ENCODE data around the gene TTN. TPM values are rescaled to one million over a fixed set of nuclear protein-coding genes. Genes with fewer than 3 reads are reported as not detected.

TTN gene
- total RNA-seq, 1 donor from 2014 or later = 1.5 TPM

DNA sequence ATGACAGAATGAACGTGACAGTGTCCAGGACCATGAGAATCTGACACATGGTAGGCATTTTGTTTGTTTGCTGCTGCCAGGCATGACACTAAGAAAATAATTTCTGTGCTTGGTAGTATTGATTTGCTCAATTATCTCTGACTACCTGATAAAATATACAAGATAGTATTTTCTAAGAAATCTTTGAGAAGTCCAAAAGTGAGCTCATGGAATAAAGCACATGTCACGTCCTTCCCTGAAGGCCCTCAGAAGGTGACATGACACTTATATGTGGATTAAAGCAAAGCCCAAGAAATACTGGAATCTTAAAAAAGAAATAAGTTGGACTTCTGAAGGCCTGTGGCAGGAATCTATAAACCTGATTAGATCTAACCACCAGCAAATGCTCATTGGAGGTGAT lies 3.8 kb upstream of the TTN start:
- no peak for ATAC-seq

GRCh38 chr2:178810422-178810821 lies 3.2 kb upstream of the TTN start:
- no peak for ATAC-seq

- ATAC-seq = no peak
Observed at GRCh38 chr2:178806543-178806942, 680 bp downstream of the TTN start.

DNA sequence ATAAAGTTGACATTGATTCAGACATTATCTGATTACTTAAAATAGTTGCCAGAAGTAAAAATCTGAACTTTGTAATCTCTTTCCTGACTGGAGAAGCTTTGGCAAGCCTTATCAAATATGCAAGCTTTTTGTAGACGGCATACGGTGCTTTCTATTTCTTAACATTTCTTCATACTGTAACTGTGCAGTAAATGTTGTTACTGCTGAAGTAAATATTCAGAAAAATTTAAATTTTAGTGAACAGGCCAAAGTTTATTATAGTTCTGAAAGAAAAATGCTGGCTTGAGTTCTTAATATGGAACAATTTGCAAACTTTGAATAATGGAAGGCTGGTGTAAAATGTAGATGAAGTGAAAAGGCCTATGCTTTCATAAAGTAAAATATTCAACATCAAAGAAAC lies 1.8 kb downstream of the TTN start:
- ATAC-seq = no peak

- no peak for ATAC-seq
Observed at GRCh38 chr2:178804791-178805190, 2.4 kb downstream of the TTN start.

DNA sequence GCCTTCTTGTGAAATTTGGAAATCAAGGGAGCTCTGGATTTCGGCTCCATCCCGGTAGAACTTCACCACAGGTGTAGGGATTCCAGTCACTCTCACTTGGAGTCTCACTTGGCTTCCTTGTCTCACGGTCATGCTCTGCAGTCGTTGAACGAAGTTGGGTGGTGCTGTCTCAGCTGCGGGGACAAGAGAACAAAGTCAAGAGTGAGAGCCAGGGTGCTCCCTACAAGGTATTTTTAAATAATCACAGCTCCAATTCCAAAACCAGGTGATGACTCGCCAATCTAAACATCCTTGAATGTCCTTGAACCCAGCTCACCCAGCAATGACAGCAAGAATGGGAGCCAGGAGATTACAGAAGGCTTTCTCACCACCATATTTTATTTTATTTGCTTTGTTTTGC lies 6.7 kb downstream of the TTN start:
- ATAC-seq = no peak

GRCh38 chr2:178799305-178799704 lies 7.9 kb downstream of the TTN start:
- no peak for ATAC-seq

GRCh38 chr2:178796079-178796677 lies 11.0 kb downstream of the TTN start:
- ATAC-seq = no peak

DNA sequence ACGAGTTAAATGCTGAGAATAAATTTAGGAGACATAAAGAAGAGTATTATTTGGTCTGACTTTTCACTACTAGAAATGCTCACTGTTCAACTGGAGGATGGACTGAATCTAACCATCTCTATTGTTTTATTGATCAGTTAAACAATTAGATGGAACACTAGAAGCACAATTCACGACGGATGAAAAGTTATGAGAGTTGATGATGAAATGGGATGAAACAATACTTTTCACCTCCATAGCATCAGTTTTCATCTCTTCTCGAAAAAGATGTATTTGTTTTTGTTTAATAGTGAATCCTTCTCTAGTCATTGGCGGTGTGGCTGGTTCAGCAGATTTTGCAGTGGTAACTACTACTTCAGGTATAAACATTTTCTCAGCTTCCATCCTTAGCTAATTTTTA lies 19.3 kb downstream of the TTN start:
- ATAC-seq = no peak

GRCh38 chr2:178787155-178787554 lies 20.1 kb downstream of the TTN start:
- ATAC-seq = no peak

DNA sequence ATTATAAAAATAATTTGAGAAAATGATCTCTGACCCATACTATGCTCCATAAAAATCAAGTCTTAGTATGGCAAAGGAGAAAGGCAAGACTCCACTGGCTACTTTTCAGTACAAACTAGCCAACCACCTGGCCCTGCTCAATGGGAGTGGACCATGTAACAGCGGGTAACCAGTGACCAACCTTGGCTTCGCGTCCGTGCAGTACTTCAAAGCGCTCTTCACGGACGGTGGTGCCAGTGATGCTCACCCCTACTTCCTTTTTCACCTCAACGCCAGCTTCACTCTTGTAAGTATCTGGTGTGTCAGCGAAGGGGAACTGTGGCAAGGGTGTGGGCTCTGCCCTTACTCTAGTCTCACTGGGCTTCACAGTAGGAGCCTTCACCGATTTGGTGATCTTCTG lies 23.3 kb downstream of the TTN start:
- no peak for ATAC-seq

DNA sequence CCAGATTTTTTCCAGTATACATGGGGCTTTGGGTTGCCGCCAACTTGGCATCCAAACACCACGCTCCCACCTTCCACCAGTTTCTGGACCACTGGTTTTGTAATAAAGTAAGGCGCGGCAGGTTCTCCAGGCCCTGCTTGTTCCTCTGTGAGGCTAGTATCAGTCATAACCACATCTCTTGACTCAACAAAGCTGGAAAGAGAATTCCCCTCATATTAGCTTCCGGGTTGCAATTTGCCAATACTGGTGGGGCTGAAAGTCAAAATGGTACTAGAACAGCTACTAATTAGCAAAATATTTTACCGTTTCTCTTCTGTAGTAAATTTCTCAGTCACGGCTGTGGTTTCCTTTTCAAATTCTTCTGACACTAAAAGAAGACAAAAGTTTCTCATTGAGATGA lies 25.0 kb downstream of the TTN start:
- ATAC-seq = no peak

DNA sequence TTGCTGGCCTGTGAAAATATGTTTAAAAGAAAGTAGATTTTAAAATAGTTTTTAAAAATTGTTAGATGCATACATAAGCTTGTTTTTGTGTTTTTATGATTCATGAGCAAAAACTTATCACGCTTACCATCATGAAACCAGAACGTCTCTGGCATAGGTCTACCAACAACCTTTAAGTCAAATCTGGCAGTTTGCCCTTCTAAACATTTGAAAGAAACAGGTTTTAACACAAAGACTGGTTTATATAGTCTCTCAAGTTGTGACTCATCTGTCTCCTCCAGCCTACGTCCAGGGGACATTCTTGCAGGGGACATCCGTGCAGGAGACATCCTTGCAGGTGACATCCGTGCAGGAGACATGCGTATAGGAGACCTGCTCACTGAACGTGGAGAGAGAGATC lies 29.6 kb downstream of the TTN start:
- ATAC-seq = no peak

DNA sequence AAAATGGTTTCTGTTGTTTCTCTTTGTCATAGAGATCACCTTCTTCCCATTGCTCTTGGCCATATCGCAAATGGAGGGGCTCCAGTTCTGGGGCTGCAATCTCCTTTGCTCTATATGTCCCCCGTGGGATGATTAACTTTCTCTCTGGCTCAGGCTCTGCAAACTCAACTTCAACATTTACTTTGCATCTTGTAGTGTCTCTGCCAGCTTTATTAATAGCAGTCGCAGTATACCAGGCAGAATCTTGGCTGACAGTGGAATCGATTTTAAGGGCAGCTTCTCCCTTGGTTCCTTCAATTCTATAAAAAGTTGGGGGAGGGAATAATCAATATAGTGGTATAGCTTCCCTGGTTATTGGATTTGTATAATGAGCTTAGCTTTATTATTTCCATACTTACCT lies 30.5 kb downstream of the TTN start:
- no peak for ATAC-seq

- ATAC-seq = no peak
Observed at GRCh38 chr2:178775975-178776374, 31.2 kb downstream of the TTN start.

DNA sequence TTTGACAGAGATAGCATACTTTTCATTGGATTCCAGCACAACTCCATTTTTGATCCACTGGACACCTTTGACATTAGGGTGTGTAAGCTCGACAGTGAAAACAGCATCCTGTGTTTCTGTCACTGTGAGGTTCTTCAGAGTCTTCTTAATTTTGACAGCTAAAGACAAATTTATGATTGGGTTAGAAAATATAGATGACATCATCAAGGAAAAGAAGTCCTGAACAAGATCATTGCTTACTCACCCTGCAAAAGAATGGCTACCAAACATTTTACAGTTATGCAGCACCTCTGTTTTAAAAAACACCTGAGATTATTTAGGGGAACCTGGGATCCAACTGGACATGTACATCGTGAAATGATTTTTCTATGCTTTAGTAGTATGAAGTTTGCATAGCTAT lies 36.7 kb downstream of the TTN start:
- no peak for ATAC-seq

DNA sequence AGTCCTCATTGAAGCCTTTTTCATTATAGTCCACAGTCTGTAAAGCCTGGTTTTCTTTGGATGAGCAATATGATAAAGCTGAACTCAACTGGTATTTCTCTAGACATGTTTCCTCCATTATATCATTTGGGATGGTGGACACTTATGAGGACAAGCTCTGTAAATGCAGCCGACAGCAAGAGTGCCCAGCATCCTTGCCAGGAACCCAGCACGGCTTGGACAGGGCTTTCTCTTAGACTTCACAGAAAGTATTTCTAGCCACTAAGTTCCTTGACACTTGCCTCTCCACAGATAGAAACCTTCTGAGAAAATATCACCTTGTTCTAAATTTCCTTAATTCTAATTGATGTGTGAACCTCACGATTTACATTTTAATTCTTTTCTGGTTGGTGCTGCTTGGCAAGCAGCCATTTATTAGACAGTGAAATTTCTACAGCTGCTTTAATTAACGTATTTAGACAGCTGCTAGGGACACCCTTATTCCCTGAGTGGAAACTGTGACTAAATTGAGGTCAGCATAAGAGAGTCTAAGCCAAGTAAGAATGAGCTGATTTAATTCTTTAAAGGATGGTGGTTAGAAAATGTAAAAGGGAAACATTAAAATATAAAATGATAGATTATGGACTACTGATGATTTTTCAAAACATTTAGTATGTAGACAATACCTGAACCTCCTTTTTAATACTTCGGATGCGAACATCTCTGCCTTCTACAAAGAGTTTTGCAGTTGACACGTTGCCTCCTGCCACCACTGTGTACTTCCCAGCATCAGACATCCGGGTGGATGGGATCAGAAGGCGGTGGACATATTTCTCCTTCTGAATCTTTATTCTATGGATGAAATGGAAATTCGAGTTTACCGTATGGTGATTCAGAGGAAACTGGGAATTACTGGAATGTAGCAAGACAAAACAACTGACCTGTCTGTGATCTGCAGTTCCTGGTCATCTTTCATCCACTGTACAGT lies 39.8 kb downstream of the TTN start:
- no peak for ATAC-seq

GRCh38 chr2:178764097-178764496 lies 43.1 kb downstream of the TTN start:
- no peak for ATAC-seq

- ATAC-seq = no peak
Observed at GRCh38 chr2:178761759-178762371, 45.4 kb downstream of the TTN start.

DNA sequence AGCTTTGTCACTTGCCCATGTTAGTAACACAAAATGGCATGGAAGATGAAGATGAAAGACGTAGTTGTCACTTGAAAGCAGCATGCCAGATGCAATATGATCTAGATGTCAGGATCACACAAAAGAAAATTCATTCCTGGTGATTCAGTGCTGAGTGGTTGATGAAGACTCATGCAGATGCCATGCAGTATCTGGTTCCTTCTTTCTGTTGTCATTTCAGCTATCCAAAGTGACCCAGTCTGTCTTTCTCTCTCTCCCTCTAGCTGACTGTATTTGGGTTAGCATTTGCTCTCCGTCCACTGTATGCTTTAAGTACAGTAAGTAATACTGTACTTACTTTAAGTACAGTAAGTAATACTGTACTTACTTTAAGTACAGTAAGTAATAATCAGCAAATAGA lies 50.4 kb downstream of the TTN start:
- no peak for ATAC-seq

- ATAC-seq = no peak
Observed at GRCh38 chr2:178756343-178756742, 50.9 kb downstream of the TTN start.

DNA sequence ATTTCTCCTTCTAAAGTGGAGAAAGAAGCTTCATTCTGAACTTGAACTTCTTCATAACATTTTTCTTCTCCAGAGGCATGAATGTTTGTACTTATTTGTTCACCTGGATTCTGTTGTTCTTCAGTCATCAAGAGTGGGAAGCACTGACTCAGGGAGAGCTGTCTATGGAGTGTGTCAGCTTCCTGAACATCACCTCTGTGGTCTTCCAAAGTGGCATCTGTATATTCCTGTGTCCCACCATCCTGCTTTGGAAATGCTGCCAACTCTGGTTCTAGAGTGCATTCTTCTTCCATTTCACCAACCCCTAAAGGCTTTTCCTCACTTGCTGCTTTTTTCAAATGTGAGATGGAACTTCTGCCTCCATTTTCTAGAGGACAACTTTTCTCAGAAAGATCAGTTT lies 59.5 kb downstream of the TTN start:
- ATAC-seq = no peak

DNA sequence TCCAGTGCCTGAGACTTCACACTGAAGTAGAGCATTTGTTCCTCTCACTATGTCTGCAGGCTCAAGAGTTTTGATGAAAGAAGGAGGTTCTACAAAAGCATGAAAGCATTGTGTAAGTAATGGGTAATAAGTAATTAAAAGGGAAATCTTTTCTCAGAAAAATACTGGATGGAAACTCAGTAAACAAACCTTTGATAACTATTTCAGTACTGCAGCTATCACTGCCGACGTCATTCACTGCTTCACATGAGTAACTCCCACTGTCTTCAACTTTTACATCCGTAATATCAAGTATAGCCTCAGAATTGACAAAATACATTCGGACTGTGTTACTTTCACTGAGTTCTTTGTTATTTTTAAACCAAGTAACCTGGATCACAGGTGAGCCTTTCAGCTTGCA lies 72.7 kb downstream of the TTN start:
- ATAC-seq = no peak

GRCh38 chr2:178733975-178734374 lies 73.2 kb downstream of the TTN start:
- ATAC-seq = no peak

All from esophagus mucosa (tissue), 1 donor.